ENCODE measurements around the gene LRRC1.
"Not testable (repeated sequence)": the region's sequence is repeated elsewhere in the genome, so short reads cannot be mapped to it uniquely, and the experiment has no call there.

The LRRC1 gene

GRCh38 chr6:53792973-53793317, 1.9 kb upstream of the LRRC1 start:
- no peak for DNase-seq (ENCODE audit: low read depth)

- DNase-seq (ENCODE audit: low read depth) = no peak
These were observed 1.3 kb upstream of the LRRC1 start for GRCh38 chr6:53793318-53794136.

GRCh38 chr6:53794137-53794719, 577 bp upstream of the LRRC1 start:
- peak; percentile 39 for DNase-seq (ENCODE audit: low read depth)

- DNase-seq (ENCODE audit: low read depth) = no peak
These were observed 516 bp downstream of the LRRC1 start for GRCh38 chr6:53795340-53795701.

- DNase-seq (ENCODE audit: low read depth) = no peak
These were observed 1.1 kb downstream of the LRRC1 start for GRCh38 chr6:53795702-53796450.

- DNase-seq (ENCODE audit: low read depth) = no peak
These were observed 1.6 kb downstream of the LRRC1 start for GRCh38 chr6:53796451-53796780.

- DNase-seq (ENCODE audit: low read depth) = no peak
These were observed 2.0 kb downstream of the LRRC1 start for GRCh38 chr6:53796791-53797190.

GRCh38 chr6:53797304-53797703, 2.5 kb downstream of the LRRC1 start:
- no peak for DNase-seq (ENCODE audit: low read depth)

- no peak for DNase-seq (ENCODE audit: low read depth)
These were observed 4.5 kb downstream of the LRRC1 start for GRCh38 chr6:53799340-53799739.

GRCh38 chr6:53801022-53801421, 6.2 kb downstream of the LRRC1 start:
- DNase-seq (ENCODE audit: low read depth) = no peak

GRCh38 chr6:53802582-53802981, 7.8 kb downstream of the LRRC1 start:
- DNase-seq (ENCODE audit: low read depth) = no peak

- DNase-seq (ENCODE audit: low read depth) = no peak
These were observed 8.5 kb downstream of the LRRC1 start for GRCh38 chr6:53803081-53803860.

- DNase-seq (ENCODE audit: low read depth) = no peak
These were observed 10.2 kb downstream of the LRRC1 start for GRCh38 chr6:53805016-53805415.

- DNase-seq (ENCODE audit: low read depth) = no peak
These were observed 10.9 kb downstream of the LRRC1 start for GRCh38 chr6:53805725-53806124.

- DNase-seq (ENCODE audit: low read depth) = not testable (repeated sequence)
These were observed 12.8 kb downstream of the LRRC1 start for GRCh38 chr6:53807606-53808005.

- DNase-seq (ENCODE audit: low read depth) = no peak
These were observed 13.6 kb downstream of the LRRC1 start for GRCh38 chr6:53808302-53808881.

- no peak for DNase-seq (ENCODE audit: low read depth)
These were observed 14.9 kb downstream of the LRRC1 start for GRCh38 chr6:53809691-53810090.

- DNase-seq (ENCODE audit: low read depth) = no peak
These were observed 16.3 kb downstream of the LRRC1 start for GRCh38 chr6:53811082-53811481.

- no peak for DNase-seq (ENCODE audit: low read depth)
These were observed 16.9 kb downstream of the LRRC1 start for GRCh38 chr6:53811746-53812145.

GRCh38 chr6:53813096-53813495, 18.3 kb downstream of the LRRC1 start:
- no peak for DNase-seq (ENCODE audit: low read depth)

- no peak for DNase-seq (ENCODE audit: low read depth)
These were observed 19.0 kb downstream of the LRRC1 start for GRCh38 chr6:53813801-53814200.

GRCh38 chr6:53814353-53814752, 19.5 kb downstream of the LRRC1 start:
- no peak for DNase-seq (ENCODE audit: low read depth)

All from activated T-helper 1 cell treated with Interleukin-2 at 50 U/mL for 16 hours (primary cell).